Stimulated activated CD4-positive, alpha-beta T cell treated with anti-CD3 and anti-CD28 coated beads, Interleukin-4, amount 100 ng/mL, for 24 hours (primary cell): ENCODE results near the gene ABCB1.
"Not testable (repeated sequence)": the region's sequence is repeated elsewhere in the genome, so short reads cannot be mapped to it uniquely, and the experiment has no call there.

Experiments
- DNase-seq: peaks from one replicate; pipeline ENCODE4 v3.0.0-alpha.2; 2020

The ABCB1 gene

GRCh38 chr7:87511510-87511909 lies 89.2 kb downstream of the ABCB1 start:
- no peak for DNase-seq

- no peak for DNase-seq
Measured at GRCh38 chr7:87510411-87510875, 90.2 kb downstream of the ABCB1 start.

- DNase-seq = no peak
Measured at GRCh38 chr7:87507446-87507845, 93.2 kb downstream of the ABCB1 start.

GRCh38 chr7:87506246-87507180 lies 94.2 kb downstream of the ABCB1 start:
- DNase-seq = no peak

- no peak for DNase-seq
Measured at GRCh38 chr7:87505557-87506245, 95.0 kb downstream of the ABCB1 start.

- DNase-seq = no peak
Measured at GRCh38 chr7:87505122-87505521, 95.6 kb downstream of the ABCB1 start.

GRCh38 chr7:87499494-87499893 lies 101.2 kb downstream of the ABCB1 start:
- no peak for DNase-seq

GRCh38 chr7:87498893-87499292 lies 101.8 kb downstream of the ABCB1 start:
- no peak for DNase-seq

GRCh38 chr7:87497482-87497881 lies 103.2 kb downstream of the ABCB1 start:
- no peak for DNase-seq

GRCh38 chr7:87495366-87495765 lies 105.3 kb downstream of the ABCB1 start:
- DNase-seq = no peak

- DNase-seq = no peak
Measured at GRCh38 chr7:87494454-87494853, 106.2 kb downstream of the ABCB1 start.

GRCh38 chr7:87483131-87483530 lies 117.6 kb downstream of the ABCB1 start:
- DNase-seq = no peak

GRCh38 chr7:87482115-87482514 lies 118.6 kb downstream of the ABCB1 start:
- no peak for DNase-seq

- DNase-seq = no peak
Measured at GRCh38 chr7:87480386-87480785, 120.3 kb downstream of the ABCB1 start.

- DNase-seq = no peak
Measured at GRCh38 chr7:87479951-87480350, 120.7 kb downstream of the ABCB1 start.

- no peak for DNase-seq
Measured at GRCh38 chr7:87476179-87476557, 124.5 kb downstream of the ABCB1 start.

GRCh38 chr7:87475359-87476178 lies 125.1 kb downstream of the ABCB1 start, which contains the start of gene ABCB4:
Gene ABCB4 (minus strand): TSS chr7:87475680. CDS start chr7:87475465, 215 bp downstream.
- DNase-seq = no peak

GRCh38 chr7:87474533-87475358 lies 125.9 kb downstream of the ABCB1 start:
- no peak for DNase-seq

- DNase-seq = no peak
Measured at GRCh38 chr7:87473986-87474385, 126.7 kb downstream of the ABCB1 start.

- no peak for DNase-seq
Measured at GRCh38 chr7:87473192-87473591, 127.5 kb downstream of the ABCB1 start.

GRCh38 chr7:87471473-87471872 lies 129.2 kb downstream of the ABCB1 start:
- no peak for DNase-seq

- DNase-seq = not testable (repeated sequence)
Measured at GRCh38 chr7:87469204-87469603, 131.5 kb downstream of the ABCB1 start.
